T-helper 1 cell treated with Interleukin-12 subunit alpha and Interleukin-12 subunit beta and Interleukin-4 antibody, amounts not matched to agents 30 ng/mL and 1 ng/mL, for 36 hours (primary cell): ENCODE measurements around the gene KRT14. TPM values are rescaled to one million over a fixed set of nuclear protein-coding genes. Genes with fewer than 3 reads are reported as not detected.
"Not testable (repeated sequence)": the region's sequence is repeated elsewhere in the genome, so short reads cannot be mapped to it uniquely, and the experiment has no call there.

Experiments
- intact Hi-C: fragments of 100-400 bp; cut with micrococcal nuclease; formaldehyde crosslinking; loops from one replicate; pipeline ENCODE4 v1.15.1; 2024
- total RNA-seq: library from RNA; stranded (reverse); gene quantifications from 2 replicates; pipeline ENCODE4 v1.2.3, GENCODE V29; 2022

KRT14 gene
- total RNA-seq, 1 donor from 2014 or later: not detected

- intact Hi-C loops: not testable (repeated sequence)
Observed at GRCh38 chr17:41623184-41623861, 36.6 kb upstream of the KRT14 start.

- intact Hi-C loops: not testable (repeated sequence)
Observed at GRCh38 chr17:41622340-41623183, 35.9 kb upstream of the KRT14 start.

GRCh38 chr17:41621916-41622315 is 35.2 kb upstream of the KRT14 start:
- intact Hi-C loops: no loop called here

GRCh38 chr17:41621435-41621817 is 34.7 kb upstream of the KRT14 start:
- intact Hi-C loops: not testable (repeated sequence)

GRCh38 chr17:41620583-41621434 is 34.1 kb upstream of the KRT14 start:
- intact Hi-C loops: no loop called here

GRCh38 chr17:41619927-41620582 is 33.4 kb upstream of the KRT14 start:
- intact Hi-C loops: not testable (repeated sequence)

GRCh38 chr17:41619036-41619926 is 32.6 kb upstream of the KRT14 start:
- intact Hi-C loops: no loop called here

- intact Hi-C loops: no loop called here
Observed at GRCh38 chr17:41618341-41619035, 31.8 kb upstream of the KRT14 start.

GRCh38 chr17:41617698-41618097 is 31.0 kb upstream of the KRT14 start:
- intact Hi-C loops: no loop called here

- intact Hi-C loops: no loop called here
Observed at GRCh38 chr17:41617136-41617535, 30.4 kb upstream of the KRT14 start.

- intact Hi-C loops: not testable (repeated sequence)
Observed at GRCh38 chr17:41616486-41616885, 29.8 kb upstream of the KRT14 start.

GRCh38 chr17:41615454-41615853 is 28.8 kb upstream of the KRT14 start:
- intact Hi-C loops: no loop called here

- intact Hi-C loops: not testable (repeated sequence)
Observed at GRCh38 chr17:41614767-41615166, 28.1 kb upstream of the KRT14 start.

GRCh38 chr17:41614098-41614497 is 27.4 kb upstream of the KRT14 start:
- intact Hi-C loops: no loop called here

- intact Hi-C loops: no loop called here
Observed at GRCh38 chr17:41613277-41614082, 26.8 kb upstream of the KRT14 start.

GRCh38 chr17:41612376-41613160 is 25.9 kb upstream of the KRT14 start, which contains the start of gene KRT16:
Gene KRT16, minus strand, starts transcription at chr17:41612767. Its CDS starts 79 bp downstream, at chr17:41612688.
- intact Hi-C loops: not testable (repeated sequence)

- intact Hi-C loops: no loop called here
Observed at GRCh38 chr17:41610965-41611640, 24.4 kb upstream of the KRT14 start.
